ENCODE data around the gene ATP6V0C. TPM values are rescaled to one million over a fixed set of nuclear protein-coding genes. Genes with fewer than 3 reads are reported as not detected.

The ATP6V0C gene
- total RNA-seq, 1 donor, result 18.8 TPM

GRCh38 chr16:2519711-2520080, 5.9 kb downstream of the ATP6V0C start:
- peaks cover 92% of the 10 kb centered on the region for H3K79me2 ChIP-seq (ENCODE audit: insufficient read depth, low read length)
- peaks cover 38% of the 10 kb centered on the region for H3K4me1 ChIP-seq (ENCODE audit: insufficient read depth, low read length)
- peaks cover 60% of the 10 kb centered on the region for H4K20me1 ChIP-seq (ENCODE audit: insufficient read depth, low read length)
- TF ChIP-seq CTCF (IDR thresholded peaks at IDR 0.05; ENCODE audit: extremely low read depth, low read depth, low read length), result no peak
- H3K36me3 ChIP-seq (ENCODE audit: insufficient read depth, low read length), result peaks cover 27% of the 10 kb centered on the region
- no peaks in the 10 kb centered on the region for H3K27me3 ChIP-seq (ENCODE audit: insufficient read depth, low read length)
- peak overlapping the region; percentile 65 for H3K4me2 ChIP-seq (ENCODE audit: insufficient read depth, low read length)
- no peak for DNase-seq (ENCODE audit: insufficient read length, low spot score, missing footprints)
- H2AFZ ChIP-seq (ENCODE audit: low read length), result no peak overlapping the region
- no peak overlapping the region for H3K4me3 ChIP-seq (ENCODE audit: insufficient read depth, low read length)
- H3K27ac ChIP-seq (ENCODE audit: low read depth, low read length), result peak overlapping the region; percentile 41
- no peaks in the 10 kb centered on the region for H3K9me3 ChIP-seq (ENCODE audit: low read depth, low read length)

- no peak for TF ChIP-seq CTCF (IDR thresholded peaks at IDR 0.05; ENCODE audit: extremely low read depth, low read depth, low read length)
- Histone ChIP-seq H3K36me3 (ENCODE audit: insufficient read depth, low read length) (peaks cover 31% of the 10 kb centered on the region), H3K4me2 (ENCODE audit: insufficient read depth, low read length) (peak within 1 kb of the TSS; percentile 86), H3K9me3 (ENCODE audit: low read depth, low read length) (no peaks in the 10 kb centered on the region), H2AFZ (ENCODE audit: low read length) (no peak within 1 kb of the TSS), H3K79me2 (ENCODE audit: insufficient read depth, low read length) (peaks cover 91% of the 10 kb centered on the region), H3K4me1 (ENCODE audit: insufficient read depth, low read length) (peaks cover 36% of the 10 kb centered on the region), H3K4me3 (ENCODE audit: insufficient read depth, low read length) (peak within 1 kb of the TSS; percentile 75), H4K20me1 (ENCODE audit: insufficient read depth, low read length) (peaks cover 54% of the 10 kb centered on the region), H3K27me3 (ENCODE audit: insufficient read depth, low read length) (no peaks in the 10 kb centered on the region), H3K27ac (ENCODE audit: low read depth, low read length) (peak within 1 kb of the TSS; percentile 56)
- peak; percentile 100 for DNase-seq (ENCODE audit: insufficient read length, low spot score, missing footprints)
Observed at GRCh38 chr16:2520097-2520783, 6.5 kb downstream of the ATP6V0C start, which contains the start of gene AMDHD2. TSS of gene AMDHD2 (plus strand) at chr16:2520371. CDS start at chr16:2520459, 88 bp downstream.

DNA sequence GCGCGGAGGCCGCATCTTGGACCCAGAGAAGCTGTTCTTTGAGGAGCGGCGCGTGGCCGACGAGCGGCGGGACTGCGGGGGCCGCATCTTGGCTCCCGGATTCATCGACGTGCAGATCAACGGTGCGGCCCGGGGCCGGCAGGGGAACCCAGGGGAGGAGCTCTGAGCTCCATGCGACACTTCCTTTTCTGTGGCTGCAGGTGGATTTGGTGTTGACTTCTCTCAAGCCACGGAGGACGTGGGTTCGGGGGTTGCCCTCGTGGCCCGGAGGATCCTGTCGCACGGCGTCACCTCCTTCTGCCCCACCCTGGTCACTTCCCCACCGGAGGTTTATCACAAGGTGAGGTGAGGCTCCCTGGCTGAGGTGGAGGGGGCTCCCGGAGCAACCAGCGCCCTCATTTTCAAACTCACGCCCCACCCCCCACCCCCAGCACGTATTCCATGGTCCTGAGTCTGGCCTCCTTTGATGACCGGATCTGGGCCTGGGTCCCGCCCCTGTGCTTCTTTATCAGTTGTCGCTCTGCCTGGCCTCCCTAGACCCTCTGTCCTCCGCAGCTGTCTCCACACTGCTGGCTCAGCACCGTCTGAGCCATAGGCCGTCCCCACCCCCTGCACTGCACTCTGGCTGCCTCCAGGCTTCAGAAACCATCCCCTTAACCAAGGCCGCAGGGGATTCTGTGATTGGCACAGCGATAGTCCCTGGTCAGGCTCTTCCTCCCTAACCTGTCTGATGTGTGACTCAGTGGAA, 7.2 kb downstream of the ATP6V0C start:
- peaks cover 33% of the 10 kb centered on the region for H3K36me3 ChIP-seq (ENCODE audit: insufficient read depth, low read length)

More for the DNA sequence above, 7.2 kb downstream of the ATP6V0C start:
- peak; percentile 94 for DNase-seq (ENCODE audit: insufficient read length, low spot score, missing footprints)
- peaks cover 87% of the 10 kb centered on the region for H3K79me2 ChIP-seq (ENCODE audit: insufficient read depth, low read length)
- peaks cover 47% of the 10 kb centered on the region for H4K20me1 ChIP-seq (ENCODE audit: insufficient read depth, low read length)
- peak overlapping the region; percentile 56 for H3K27ac ChIP-seq (ENCODE audit: low read depth, low read length)
- TF ChIP-seq CTCF (IDR thresholded peaks at IDR 0.05; ENCODE audit: extremely low read depth, low read depth, low read length), result no peak
- H3K9me3 ChIP-seq (ENCODE audit: low read depth, low read length), result no peaks in the 10 kb centered on the region
- H2AFZ ChIP-seq (ENCODE audit: low read length), result no peak overlapping the region
- peak overlapping the region; percentile 75 for H3K4me3 ChIP-seq (ENCODE audit: insufficient read depth, low read length)
- H3K27me3 ChIP-seq (ENCODE audit: insufficient read depth, low read length), result no peaks in the 10 kb centered on the region
- H3K4me1 ChIP-seq (ENCODE audit: insufficient read depth, low read length), result peaks cover 28% of the 10 kb centered on the region
- H3K4me2 ChIP-seq (ENCODE audit: insufficient read depth, low read length), result peak overlapping the region; percentile 86

Measured in osteoblast (primary cell).